ENCODE data around the gene LRPAP1.

The LRPAP1 gene

GRCh38 chr4:3527914-3528876, 4.0 kb downstream of the LRPAP1 start:
- no peak for DNase-seq (ENCODE audit: low read depth)
- in situ Hi-C loops (cut with HindIII; ENCODE audit: low sequenced_read_pairs), result no loop called here
- TF ChIP-seq CTCF (IDR thresholded peaks at IDR 0.05; ENCODE audit: low read depth, low read length, missing control alignments), result no peak

GRCh38 chr4:3527101-3527913, 4.9 kb downstream of the LRPAP1 start:
- no peak overlapping the region for H3K4me3 ChIP-seq (ENCODE audit: low read depth, low read length)
- no peak for DNase-seq (ENCODE audit: low read depth)
- TF ChIP-seq CTCF (IDR thresholded peaks at IDR 0.05; ENCODE audit: low read depth, low read length, missing control alignments), result no peak
- in situ Hi-C loops (cut with HindIII; ENCODE audit: low sequenced_read_pairs), result no loop called here

More at GRCh38 chr4:3527914-3528876, 4.0 kb downstream of the LRPAP1 start:
- no peak overlapping the region for H3K4me3 ChIP-seq (ENCODE audit: low read depth, low read length)

- DNase-seq (ENCODE audit: low read depth), result no peak
- no peak for TF ChIP-seq CTCF (IDR thresholded peaks at IDR 0.05; ENCODE audit: low read depth, low read length, missing control alignments)
- H3K4me3 ChIP-seq (ENCODE audit: low read depth, low read length), result no peak overlapping the region
- in situ Hi-C loops (cut with HindIII; ENCODE audit: low sequenced_read_pairs), result no loop called here
These were observed 5.8 kb downstream of the LRPAP1 start for GRCh38 chr4:3526456-3526855.

- no peak for TF ChIP-seq CTCF (IDR thresholded peaks at IDR 0.05; ENCODE audit: low read depth, low read length, missing control alignments)
- DNase-seq (ENCODE audit: low read depth), result no peak
- no peak overlapping the region for H3K4me3 ChIP-seq (ENCODE audit: low read depth, low read length)
- in situ Hi-C loops (cut with HindIII; ENCODE audit: low sequenced_read_pairs), result no loop called here
These were observed 6.4 kb downstream of the LRPAP1 start for GRCh38 chr4:3525532-3526430.

GRCh38 chr4:3524920-3525319, 7.3 kb downstream of the LRPAP1 start:
- no peak overlapping the region for H3K4me3 ChIP-seq (ENCODE audit: low read depth, low read length)
- TF ChIP-seq CTCF (IDR thresholded peaks at IDR 0.05; ENCODE audit: low read depth, low read length, missing control alignments), result no peak
- no peak for DNase-seq (ENCODE audit: low read depth)
- in situ Hi-C loops (cut with HindIII; ENCODE audit: low sequenced_read_pairs), result no loop called here

- in situ Hi-C loops (cut with HindIII; ENCODE audit: low sequenced_read_pairs), result no loop called here
- no peak overlapping the region for H3K4me3 ChIP-seq (ENCODE audit: low read depth, low read length)
- TF ChIP-seq CTCF (IDR thresholded peaks at IDR 0.05; ENCODE audit: low read depth, low read length, missing control alignments), result no peak
- DNase-seq (ENCODE audit: low read depth), result no peak
These were observed 7.9 kb downstream of the LRPAP1 start for GRCh38 chr4:3524349-3524748.

Data from astrocyte of the cerebellum (primary cell).